K562 (cell line): ENCODE measurements around the gene RTF1. TPM values are rescaled to one million over a fixed set of nuclear protein-coding genes. Genes with fewer than 3 reads are reported as not detected.

Experiments
- JUN ChIP-seq, 2 experiments: sonication (generic) in 1 of 2; formaldehyde crosslinking in 1 of 2; IDR thresholded peaks; 2 replicates each; pipeline versions ENCODE4 v1.6.1 to v1.8.0; 2012 to 2022; ENCODE audit warnings: borderline replicate concordance in 2 of 2, mild to moderate bottlenecking in 2 of 2, improper control_type of control experiment in 1 of 2, low read depth in 1 of 2, low read length in 1 of 2, missing genetic modification reagents in 1 of 2
- KDM5B ChIP-seq: fragments of 200-600 bp; sonication (generic); IDR thresholded peaks from 2 replicates; pipeline ENCODE4 v1.6.1; 2012; ENCODE audit warnings: low read depth, mild to moderate bottlenecking, moderate library complexity, low read length, control low read depth, inconsistent platforms; ENCODE audit not compliant: insufficient replicate concordance
- KLF1 ChIP-seq: fragments of 450-650 bp; IDR thresholded peaks from 2 replicates; pipeline ENCODE4 v1.6.1; 2016; ENCODE audit warnings: missing genetic modification characterization, missing compliant biosample characterization
- POLR2A ChIP-seq: fragments of 450-650 bp; conservative IDR thresholded peaks from 2 replicates; pipeline ENCODE4 v1.6.1; 2016
- PYGO2 ChIP-seq: fragments of 450-650 bp; IDR thresholded peaks from 2 replicates; pipeline ENCODE4 v1.6.1; 2016; ENCODE audit warnings: mild to moderate bottlenecking, missing genetic modification characterization, moderate library complexity, missing compliant biosample characterization
- SAFB ChIP-seq: fragments of 200-400 bp; formaldehyde crosslinking; IDR thresholded peaks from 2 replicates; pipeline ENCODE4 v1.6.1; 2017; ENCODE audit warnings: low read depth, low read length, borderline replicate concordance
- ZFPM2 ChIP-seq: fragments of 250-450 bp; sonication (Bioruptor Pico); IDR thresholded peaks from 2 replicates; pipeline ENCODE4 v1.5.1; 2022; ENCODE audit warnings: mild to moderate bottlenecking
- ZNF639 ChIP-seq, 2 experiments: fragments of 200-800 bp in 1 of 2; sonication (Bioruptor generic) in 1 of 2; sonication (generic) in 1 of 2; formaldehyde crosslinking in 1 of 2; IDR thresholded peaks in 1 of 2; conservative IDR thresholded peaks in 1 of 2; 2 replicates each; pipeline versions ENCODE4 v1.5.0 to v1.6.1; 2016 to 2020; ENCODE audit warnings: missing compliant biosample characterization in 1 of 2, missing genetic modification characterization in 1 of 2, missing genetic modification reagents in 1 of 2
- ZNF785 ChIP-seq: fragments of 250-450 bp; sonication (Bioruptor Pico); IDR thresholded peaks from 2 replicates; pipeline ENCODE4 v1.4.0; 2020; ENCODE audit warnings: mild to moderate bottlenecking
- polyA plus RNA-seq, 8 experiments: library from polyadenylated mRNA; depleted of rRNA in 4 of 8; stranded (reverse) in 5 of 8; unstranded in 3 of 8; fragments of >200 nt; fragmentation: Nextera tagmentation in 2 of 8; fragmentation: Illumina TruSeq in 1 of 8; extraction: Ambion mirVana in 2 of 8; extraction: Trizol in 1 of 8; gene quantifications; 2 replicates each; pipeline versions ENCODE4 v1.2.1 to v1.2.3, GENCODE V29; 2011 to 2014; ENCODE audit warnings: inconsistent platforms in 1 of 8, missing spikeins in 1 of 8
- total RNA-seq, 7 experiments: library from RNA; depleted of rRNA in 6 of 7; stranded (reverse); fragments of >200 nt in 6 of 7; fragmentation: Illumina TruSeq in 2 of 7; extraction: Trizol in 2 of 7; gene quantifications; 2 replicates each; pipeline versions ENCODE4 v1.2.1 to v1.2.3, GENCODE V29; 2011 to 2021; ENCODE audit warnings: low replicate concordance in 1 of 7
- TF ChIP-seq, protein P1 (sequence below), 2 experiments: fragments of 450-650 bp in 1 of 2; sonication (generic) in 1 of 2; formaldehyde crosslinking in 1 of 2; IDR thresholded peaks; 2 replicates each; pipeline versions ENCODE4 v1.7.1 to v1.9.0; 2016 to 2022; ENCODE audit warnings: inconsistent platforms in 1 of 2, mild to moderate bottlenecking in 1 of 2, missing genetic modification reagents in 1 of 2
- TF ChIP-seq, protein P2 (sequence below), 2 experiments: fragments of 450-650 bp; conservative IDR thresholded peaks; 2 replicates each; pipeline ENCODE4 v1.6.1; 2017; ENCODE audit warnings: mild to moderate bottlenecking in 2 of 2, moderate library complexity in 2 of 2

Gene RTF1
- total and polyA plus RNA-seq, 9 of the 15 experiments (the other 6 are each of a cell fraction or from before 2014, with no cell fraction given) = 7.6 to 69.5 (median 31.5) TPM

GRCh38 chr15:41416742-41417417, at the start of gene RTF1 (continued):
- TF ChIP-seq, protein P1, sequence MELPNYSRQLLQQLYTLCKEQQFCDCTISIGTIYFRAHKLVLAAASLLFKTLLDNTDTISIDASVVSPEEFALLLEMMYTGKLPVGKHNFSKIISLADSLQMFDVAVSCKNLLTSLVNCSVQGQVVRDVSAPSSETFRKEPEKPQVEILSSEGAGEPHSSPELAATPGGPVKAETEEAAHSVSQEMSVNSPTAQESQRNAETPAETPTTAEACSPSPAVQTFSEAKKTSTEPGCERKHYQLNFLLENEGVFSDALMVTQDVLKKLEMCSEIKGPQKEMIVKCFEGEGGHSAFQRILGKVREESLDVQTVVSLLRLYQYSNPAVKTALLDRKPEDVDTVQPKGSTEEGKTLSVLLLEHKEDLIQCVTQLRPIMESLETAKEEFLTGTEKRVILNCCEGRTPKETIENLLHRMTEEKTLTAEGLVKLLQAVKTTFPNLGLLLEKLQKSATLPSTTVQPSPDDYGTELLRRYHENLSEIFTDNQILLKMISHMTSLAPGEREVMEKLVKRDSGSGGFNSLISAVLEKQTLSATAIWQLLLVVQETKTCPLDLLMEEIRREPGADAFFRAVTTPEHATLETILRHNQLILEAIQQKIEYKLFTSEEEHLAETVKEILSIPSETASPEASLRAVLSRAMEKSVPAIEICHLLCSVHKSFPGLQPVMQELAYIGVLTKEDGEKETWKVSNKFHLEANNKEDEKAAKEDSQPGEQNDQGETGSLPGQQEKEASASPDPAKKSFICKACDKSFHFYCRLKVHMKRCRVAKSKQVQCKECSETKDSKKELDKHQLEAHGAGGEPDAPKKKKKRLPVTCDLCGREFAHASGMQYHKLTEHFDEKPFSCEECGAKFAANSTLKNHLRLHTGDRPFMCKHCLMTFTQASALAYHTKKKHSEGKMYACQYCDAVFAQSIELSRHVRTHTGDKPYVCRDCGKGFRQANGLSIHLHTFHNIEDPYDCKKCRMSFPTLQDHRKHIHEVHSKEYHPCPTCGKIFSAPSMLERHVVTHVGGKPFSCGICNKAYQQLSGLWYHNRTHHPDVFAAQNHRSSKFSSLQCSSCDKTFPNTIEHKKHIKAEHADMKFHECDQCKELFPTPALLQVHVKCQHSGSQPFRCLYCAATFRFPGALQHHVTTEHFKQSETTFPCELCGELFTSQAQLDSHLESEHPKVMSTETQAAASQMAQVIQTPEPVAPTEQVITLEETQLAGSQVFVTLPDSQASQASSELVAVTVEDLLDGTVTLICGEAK (IDR thresholded peaks at IDR 0.05) = no peak
- TF ChIP-seq, protein P1 (CRISPR knock-in tag; IDR thresholded peaks at IDR 0.05) = no peak
- no peak for TF ChIP-seq ZFPM2 (CRISPR knock-in tag)
- no peak for TF ChIP-seq SAFB
- TF ChIP-seq KDM5B = peak; percentile 85
- no peak for TF ChIP-seq ZNF785
- TF ChIP-seq PYGO2 (tag) = no peak
- TF ChIP-seq, protein P2, sequence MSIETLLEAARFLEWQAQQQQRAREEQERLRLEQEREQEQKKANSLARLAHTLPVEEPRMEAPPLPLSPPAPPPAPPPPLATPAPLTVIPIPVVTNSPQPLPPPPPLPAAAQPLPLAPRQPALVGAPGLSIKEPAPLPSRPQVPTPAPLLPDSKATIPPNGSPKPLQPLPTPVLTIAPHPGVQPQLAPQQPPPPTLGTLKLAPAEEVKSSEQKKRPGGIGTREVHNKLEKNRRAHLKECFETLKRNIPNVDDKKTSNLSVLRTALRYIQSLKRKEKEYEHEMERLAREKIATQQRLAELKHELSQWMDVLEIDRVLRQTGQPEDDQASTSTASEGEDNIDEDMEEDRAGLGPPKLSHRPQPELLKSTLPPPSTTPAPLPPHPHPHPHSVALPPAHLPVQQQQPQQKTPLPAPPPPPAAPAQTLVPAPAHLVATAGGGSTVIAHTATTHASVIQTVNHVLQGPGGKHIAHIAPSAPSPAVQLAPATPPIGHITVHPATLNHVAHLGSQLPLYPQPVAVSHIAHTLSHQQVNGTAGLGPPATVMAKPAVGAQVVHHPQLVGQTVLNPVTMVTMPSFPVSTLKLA (conservative IDR thresholded peaks at IDR 0.05) = peak; percentile 97 to 99
- no peak for TF ChIP-seq KLF1
- peak; percentile 91 for TF ChIP-seq POLR2A
- TF ChIP-seq ZNF639 (CRISPR knock-in tag; conservative IDR thresholded peaks at IDR 0.05 in 1 of 2, IDR thresholded peaks at IDR 0.05 in 1 of 2) = 0 out of 4 replicates have a peak, but pooled peaks have one; percentile 2 to 32
- peak; percentile 46; the same call in 1 of the 2 replicates for TF ChIP-seq JUN (IDR thresholded peaks at IDR 0.05; ENCODE audit: borderline replicate concordance, low read depth, low read length)
- TF ChIP-seq JUN (CRISPR knock-in tag; IDR thresholded peaks at IDR 0.05; ENCODE audit: borderline replicate concordance) = no peak; the same call in 1 of the 2 replicates
